H1 (cell line): ENCODE data around the gene CFAP74. TPM values are rescaled to one million over a fixed set of nuclear protein-coding genes. Genes with fewer than 3 reads are reported as not detected.

Experiments
- CTCF ChIA-PET: fragments of 300-600 bp; sonication (Branson Sonifier 250); formaldehyde crosslinking; loops from one replicate; lab custom pipeline; 2021; ENCODE audit not compliant: partially characterized antibody; lab: Charles Lee
- POLR2A ChIA-PET: fragments of 300-600 bp; sonication (Branson Sonifier 250); formaldehyde crosslinking; loops from one replicate; lab custom pipeline; 2021; ENCODE audit warnings: inconsistent platforms; ENCODE audit not compliant: partially characterized antibody; lab: Charles Lee
- DNase-seq, 2 experiments: peaks; one replicate each; pipeline versions ENCODE4 v3.0.0 to v3.0.0-alpha.2; 2010 to 2022; ENCODE audit warnings: low spot score in 2 of 2, low read depth in 1 of 2, mixed read lengths in 1 of 2
- FAIRE-seq: peaks from 2 replicates; lab custom pipeline; 2011; peaks lifted over from hg19 to GRCh38; lab: Jason Lieb, UNC
- H2AFZ ChIP-seq: 2 replicates; pipeline ENCODE4 v1.8.1; 2012; ENCODE audit warnings: low read length, inconsistent platforms
- H2AK5ac ChIP-seq: 2 replicates; pipeline ENCODE4 v1.6.1; 2013; ENCODE audit warnings: low read depth, low read length
- H2BK120ac ChIP-seq: replicated peaks from 2 replicates; pipeline ENCODE3; 2013; ENCODE audit warnings: low read depth, low read length, inconsistent platforms
- H2BK12ac ChIP-seq: 2 replicates; pipeline ENCODE4 v1.6.1; 2013; ENCODE audit warnings: low read depth, low read length
- H2BK15ac ChIP-seq: 2 replicates; pipeline ENCODE4 v1.6.1; 2013; ENCODE audit warnings: low read length
- H2BK20ac ChIP-seq: 2 replicates; pipeline ENCODE4 v1.6.1; 2013; ENCODE audit warnings: low read length
- H2BK5ac ChIP-seq: 2 replicates; pipeline ENCODE4 v1.6.1; 2013; ENCODE audit warnings: low read depth, low read length
- H3K14ac ChIP-seq: 2 replicates; pipeline ENCODE4 v1.6.1; 2013; ENCODE audit warnings: inconsistent platforms; ENCODE audit not compliant: insufficient read length
- H3K18ac ChIP-seq: 2 replicates; pipeline ENCODE4 v1.6.1; 2013; ENCODE audit warnings: low read length; ENCODE audit errors: extremely low read depth
- H3K23ac ChIP-seq: 2 replicates; pipeline ENCODE4 v1.6.1; 2013; ENCODE audit warnings: inconsistent platforms; ENCODE audit not compliant: insufficient read length
- H3K23me2 ChIP-seq: 2 replicates; pipeline ENCODE4 v1.6.1; 2013; ENCODE audit warnings: low read depth, low read length
- H3K27ac ChIP-seq: 2 replicates; pipeline ENCODE4 v1.6.1; 2011; ENCODE audit warnings: low read depth, low read length, inconsistent platforms
- H3K27me3 ChIP-seq, 4 experiments: replicated peaks in 1 of 4; 1 replicate in 1 of 4; 2 replicates in 3 of 4; pipeline versions ENCODE4 v1.6.1 to v1.8.1; 2011 to 2013; ENCODE audit warnings: low read length in 3 of 4, mild to moderate bottlenecking in 3 of 4, inconsistent platforms in 2 of 4, mixed read lengths in 2 of 4, moderate library complexity in 1 of 4; ENCODE audit not compliant: control insufficient read depth in 3 of 4, insufficient read depth in 3 of 4; ENCODE audit errors: extremely low read depth in 1 of 4
- H3K36me3 ChIP-seq, 4 experiments: 2 replicates each; pipeline versions ENCODE4 v1.6.1 to v1.8.1; 2011 to 2013; ENCODE audit warnings: mild to moderate bottlenecking in 4 of 4, low read length in 3 of 4, moderate library complexity in 2 of 4, control low read depth in 1 of 4, inconsistent platforms in 1 of 4; ENCODE audit not compliant: insufficient read depth in 4 of 4, control insufficient read depth in 2 of 4
- H3K4ac ChIP-seq: replicated peaks from 2 replicates; pipeline ENCODE3; 2013; ENCODE audit warnings: low read length, low read depth, mixed read lengths, inconsistent platforms; ENCODE audit not compliant: insufficient read length
- H3K4me1 ChIP-seq, 4 experiments: replicated peaks in 1 of 4; 1 replicate in 1 of 4; 2 replicates in 3 of 4; pipeline versions ENCODE4 v1.6.1 to v1.8.1; 2011 to 2013; ENCODE audit warnings: low read length in 3 of 4, inconsistent platforms in 2 of 4, mixed read lengths in 1 of 4; ENCODE audit not compliant: insufficient read depth in 4 of 4, control insufficient read depth in 3 of 4
- H3K4me2 ChIP-seq, 2 experiments: 2 replicates each; pipeline versions ENCODE4 v1.6.1 to v1.8.1; 2011 to 2013; ENCODE audit warnings: low read depth in 2 of 2, low read length in 2 of 2, control low read depth in 1 of 2, inconsistent platforms in 1 of 2, mild to moderate bottlenecking in 1 of 2; ENCODE audit not compliant: insufficient read depth in 1 of 2
- H3K4me3 ChIP-seq, 4 experiments: fragments of 200-600, 300-600 bp in 1 of 4; sonication (generic), shearing (Covaris generic), sonication (Bioruptor Twin) in 1 of 4; 2 replicates each; pipeline versions ENCODE4 v1.5.1 to v1.8.1; 2011 to 2016; ENCODE audit warnings: low read length in 4 of 4, low read depth in 3 of 4, control low read depth in 2 of 4, inconsistent platforms in 2 of 4, mild to moderate bottlenecking in 2 of 4, mixed read lengths in 1 of 4, moderate library complexity in 1 of 4; ENCODE audit not compliant: insufficient read depth in 2 of 4; ENCODE audit errors: extremely low read depth in 1 of 4
- H3K56ac ChIP-seq: replicated peaks from 2 replicates; pipeline ENCODE3; 2013; ENCODE audit warnings: low read depth, mild to moderate bottlenecking, mixed read lengths, low read length, inconsistent platforms; ENCODE audit not compliant: insufficient read length
- H3K79me1 ChIP-seq: 2 replicates; pipeline ENCODE4 v1.6.1; 2013; ENCODE audit warnings: low read depth, low read length, control low read depth
- H3K79me2 ChIP-seq, 2 experiments: 2 replicates each; pipeline versions ENCODE4 v1.6.1 to v1.8.1; 2012 to 2013; ENCODE audit warnings: low read length in 2 of 2, mild to moderate bottlenecking in 2 of 2, inconsistent platforms in 1 of 2; ENCODE audit not compliant: insufficient read depth in 2 of 2, control insufficient read depth in 1 of 2
- H3K9ac ChIP-seq, 4 experiments: replicated peaks in 1 of 4; 1 replicate in 1 of 4; 2 replicates in 3 of 4; pipeline versions ENCODE4 v1.6.1 to v1.8.1; 2011 to 2013; ENCODE audit warnings: low read depth in 3 of 4, low read length in 3 of 4, control low read depth in 2 of 4, mild to moderate bottlenecking in 2 of 4, moderate library complexity in 2 of 4, inconsistent platforms in 1 of 4; ENCODE audit errors: extremely low read depth in 1 of 4
- H3K9me3 ChIP-seq, 2 experiments: 2 replicates each; pipeline versions ENCODE4 v1.6.1 to v1.8.1; 2012 to 2013; ENCODE audit warnings: mild to moderate bottlenecking in 2 of 2, moderate library complexity in 2 of 2, control low read depth in 1 of 2, inconsistent platforms in 1 of 2, low read depth in 1 of 2, low read length in 1 of 2, mixed read lengths in 1 of 2; ENCODE audit not compliant: insufficient read depth in 2 of 2
- H4K20me1 ChIP-seq, 2 experiments: replicated peaks in 1 of 2; 2 replicates each; pipeline versions ENCODE3 to v1.8.1; 2011 to 2013; ENCODE audit warnings: inconsistent platforms in 2 of 2, low read length in 2 of 2, mild to moderate bottlenecking in 1 of 2; ENCODE audit not compliant: insufficient read depth in 2 of 2, control insufficient read depth in 1 of 2
- H4K5ac ChIP-seq: 2 replicates; pipeline ENCODE4 v1.6.1; 2013; ENCODE audit warnings: low read length, low read depth, mixed read lengths, inconsistent platforms; ENCODE audit not compliant: insufficient read length
- H4K8ac ChIP-seq: 2 replicates; pipeline ENCODE4 v1.8.0; 2013; ENCODE audit warnings: mild to moderate bottlenecking, moderate library complexity, low read length, inconsistent platforms; ENCODE audit not compliant: insufficient read depth; ENCODE audit errors: extremely low read depth
- H4K91ac ChIP-seq: replicated peaks from 2 replicates; pipeline ENCODE3; 2013; ENCODE audit warnings: low read length, mixed read lengths, inconsistent platforms; ENCODE audit not compliant: insufficient read length
- JUND ChIP-seq: IDR thresholded peaks from 2 replicates; pipeline ENCODE4 v1.6.1; 2011; ENCODE audit warnings: mild to moderate bottlenecking, improper control_type of control experiment, low read length
- KDM5A ChIP-seq: fragments of 200-600 bp; IDR thresholded peaks from 2 replicates; pipeline ENCODE4 v1.7.1; 2012; ENCODE audit warnings: mild to moderate bottlenecking, low read length, inconsistent platforms, mixed read lengths
- NRF1 ChIP-seq: IDR thresholded peaks from 2 replicates; pipeline ENCODE4 v1.6.1; 2011; ENCODE audit warnings: mild to moderate bottlenecking, low read depth, low read length, improper control_type of control experiment
- PHF8 ChIP-seq: fragments of 200-600 bp; sonication (generic); conservative IDR thresholded peaks from 2 replicates; pipeline ENCODE4 v1.7.1; 2012; ENCODE audit warnings: low read depth, mild to moderate bottlenecking, inconsistent platforms, low read length, moderate library complexity
- TBP ChIP-seq: IDR thresholded peaks from 2 replicates; pipeline ENCODE4 v1.6.1; 2011; ENCODE audit warnings: low read depth, low read length, improper control_type of control experiment
- WGBS, 2 experiments: shearing (Covaris generic) in 1 of 2; methylation state at CpG; one replicate each; pipeline versions ENCODE4 v1.1.6 to v1.1.7; 2013 to 2015; ENCODE audit warnings: low lambda C conversion rate in 2 of 2, mixed read lengths in 2 of 2, inconsistent platforms in 1 of 2, low coverage in 1 of 2, missing lambda C conversion rate in 1 of 2; ENCODE audit not compliant: insufficient replicate concordance in 2 of 2, insufficient coverage in 1 of 2, insufficient read length in 1 of 2; ENCODE audit errors: extremely low coverage in 1 of 2, missing lambda C conversion rate in 1 of 2; 5-methylcytosine and 5-hydroxymethylcytosine counted together
- polyA plus RNA-seq, 7 experiments: library from polyadenylated mRNA; depleted of rRNA in 3 of 7; stranded (reverse) in 5 of 7; unstranded in 2 of 7; fragments of >200 nt in 5 of 7; fragments of 200-250 nt in 2 of 7; gene quantifications; 1 replicate in 5 of 7; 2 replicates in 1 of 7; 4 replicates in 1 of 7; pipeline versions ENCODE4 v1.2.1 to v1.2.3, GENCODE V29; 2011 to 2013; ENCODE audit warnings: missing spikeins in 2 of 7, mixed read lengths in 2 of 7
- total RNA-seq: library from RNA; stranded (reverse); fragmentation: NEBNext Ultra II Directional; extraction: Animal tissue kit (Norgen Biotek cat#: 25700); gene quantifications from 2 replicates; pipeline ENCODE4 v1.2.1, GENCODE V29; 2021

Gene CFAP74
- total and polyA plus RNA-seq, 2 of the 8 experiments (the other 6 are each of a cell fraction or from before 2014, with no cell fraction given), result 0.09 to 0.20 TPM

DNA sequence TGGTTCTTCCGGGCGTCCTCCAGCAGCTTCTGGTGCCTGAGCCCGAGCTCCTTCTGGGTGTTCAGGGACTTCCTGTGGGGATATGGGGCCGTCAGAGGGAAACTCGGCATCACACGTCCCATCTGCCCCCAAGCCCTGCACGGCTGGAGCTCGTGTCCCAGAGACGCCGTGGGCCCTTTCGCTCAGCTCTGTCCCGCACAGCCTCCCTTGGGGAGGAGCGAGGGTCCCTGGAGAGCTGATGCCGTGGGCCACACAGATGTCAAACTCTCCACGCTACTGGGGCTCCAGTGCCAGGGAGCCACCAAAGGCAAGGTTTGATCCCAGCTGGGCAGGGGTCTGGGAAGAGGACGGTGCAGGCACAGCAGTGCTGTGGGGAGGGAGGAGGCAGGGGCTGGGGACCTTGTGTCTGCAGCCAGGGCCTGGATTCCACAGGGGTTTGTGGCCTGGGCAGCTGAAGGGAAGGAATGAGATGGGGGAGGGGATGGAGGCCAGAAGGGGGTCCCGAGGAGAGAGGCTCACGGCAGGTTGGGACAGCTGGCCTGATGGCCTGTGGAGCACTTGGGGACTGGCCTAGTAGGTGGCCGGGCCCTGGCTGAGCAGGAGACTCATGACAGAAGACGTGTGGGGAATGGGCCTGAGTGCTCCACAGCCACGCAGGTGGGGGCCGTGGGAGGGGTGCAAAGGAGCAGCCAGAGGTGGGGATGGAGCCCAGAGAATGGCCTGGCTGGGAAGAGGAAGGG lies 30.4 kb downstream of the CFAP74 start:
- FAIRE-seq, result no peak
- Histone ChIP-seq H4K8ac (peak overlapping the region; percentile 39), H2BK5ac (no peak overlapping the region)
- TF ChIP-seq KDM5A, result no peak
- no peak for TF ChIP-seq PHF8
- no peak for TF ChIP-seq TBP
- TF ChIP-seq NRF1, result no peak
- TF ChIP-seq JUND, result no peak
- TF ChIP-seq, all 59 proteins: peak for 0
- Histone ChIP-seq H3K79me1 (peaks cover 5% of the 10 kb centered on the region), H3K18ac (no peak overlapping the region; the same call in 1 of the 2 replicates), H3K4me2 (no peak overlapping the region), H4K5ac (no peak overlapping the region), H3K79me2 (no peaks in the 10 kb centered on the region), H2BK120ac (no peak overlapping the region), H2AK5ac (no peak overlapping the region), H3K4me3 (no peak overlapping the region), H2AFZ (no peak overlapping the region; the same call in 1 of the 2 replicates), H3K23me2 (no peaks in the 10 kb centered on the region; the same call in 1 of the 2 replicates), H4K91ac (peak overlapping the region; percentile 30), H3K36me3 (no peaks in the 10 kb centered on the region; a peak in 1 of 8 replicates), H3K56ac (no peak overlapping the region), H3K9me3 (peaks cover 6 to 10% of the 10 kb centered on the region in 2 experiments; a peak in 2 of 4 replicates), H2BK20ac (no peak overlapping the region), H3K9ac (no peak overlapping the region), H2BK12ac (no peak overlapping the region), H3K4me1 (no peaks in the 10 kb centered on the region), H3K27ac (no peak overlapping the region; the same call in 1 of the 2 replicates), H3K27me3 (no peaks in the 10 kb centered on the region), H3K23ac (no peak overlapping the region), H3K4ac (no peak overlapping the region), H3K14ac (no peak overlapping the region), H4K20me1 (peaks cover 0 to 7% of the 10 kb centered on the region in 2 experiments), H2BK15ac (no peak overlapping the region)
- WGBS, 2 experiments, result 90% methylated on average over 22 of the region's 22 CpGs; no CpG with 5 or more reads in 1 of the 2 experiments
- ChIA-PET POLR2A (interaction anchor here (1.1 kb wide), 1 partner anchor 11 kb away, joined by 3 read pairs; no protein-coding TSS in a partner anchor), CTCF (interaction anchor here (0.8 to 2.9 kb wide), 4 partner anchors 13 to 72 kb away, joined by 3 to 12 read pairs (median 7); no protein-coding TSS in a partner anchor)
- no peak for DNase-seq
